Measurements from ENCODE around the gene C16orf96.

Gene C16orf96

GRCh38 chr16:4641895-4642294 lies 85.8 kb downstream of the C16orf96 start:
- Mint-ChIP-seq H3K36me3 (no peaks in the 10 kb centered on the region), H3K27me3 (no peaks in the 10 kb centered on the region), H3K4me1 (ENCODE audit: low read depth) (peaks cover 35% of the 10 kb centered on the region), H3K4me3 (no peak overlapping the region), H3K9me3 (ENCODE audit: low read depth) (no peaks in the 10 kb centered on the region), H3K27ac (no peak overlapping the region)

GRCh38 chr16:4646773-4647643 lies 90.9 kb downstream of the C16orf96 start:
- Mint-ChIP-seq H3K36me3 (no peaks in the 10 kb centered on the region), H3K9me3 (ENCODE audit: low read depth) (no peaks in the 10 kb centered on the region), H3K27ac (peak overlapping the region; percentile 61), H3K4me3 (no peak overlapping the region), H3K4me1 (ENCODE audit: low read depth) (peaks cover 36% of the 10 kb centered on the region), H3K27me3 (no peaks in the 10 kb centered on the region)

- Mint-ChIP-seq H3K4me1 (ENCODE audit: low read depth) (peaks cover 36% of the 10 kb centered on the region), H3K27ac (peak overlapping the region; percentile 16), H3K36me3 (no peaks in the 10 kb centered on the region), H3K9me3 (ENCODE audit: low read depth) (no peaks in the 10 kb centered on the region), H3K27me3 (no peaks in the 10 kb centered on the region), H3K4me3 (no peak overlapping the region)
These were observed 91.5 kb downstream of the C16orf96 start for GRCh38 chr16:4647644-4647980.

GRCh38 chr16:4648917-4649316 lies 92.8 kb downstream of the C16orf96 start:
- Mint-ChIP-seq H3K4me3 (no peak overlapping the region), H3K9me3 (ENCODE audit: low read depth) (no peaks in the 10 kb centered on the region), H3K4me1 (ENCODE audit: low read depth) (peaks cover 36% of the 10 kb centered on the region), H3K27ac (no peak overlapping the region), H3K27me3 (no peaks in the 10 kb centered on the region), H3K36me3 (no peaks in the 10 kb centered on the region)

- peaks cover 36% of the 10 kb centered on the region for H3K4me1 Mint-ChIP-seq (ENCODE audit: low read depth)
- H3K36me3 Mint-ChIP-seq: peaks cover 1% of the 10 kb centered on the region
- no peaks in the 10 kb centered on the region for H3K27me3 Mint-ChIP-seq
- H3K9me3 Mint-ChIP-seq (ENCODE audit: low read depth): no peaks in the 10 kb centered on the region
- H3K4me3 Mint-ChIP-seq: peak overlapping the region; percentile 17
- H3K27ac Mint-ChIP-seq: peak overlapping the region; percentile 75
These were observed 93.8 kb downstream of the C16orf96 start for GRCh38 chr16:4649744-4650442.
